ENCODE results near the gene DOP1B. TPM values are rescaled to one million over a fixed set of nuclear protein-coding genes. Genes with fewer than 3 reads are reported as not detected.

DOP1B gene
- total and polyA plus RNA-seq, 10 of the 15 experiments (the other 5 are each of a cell fraction or from before 2014, with no cell fraction given), result 1.2 to 12.2 (median 4.3) TPM

DNA sequence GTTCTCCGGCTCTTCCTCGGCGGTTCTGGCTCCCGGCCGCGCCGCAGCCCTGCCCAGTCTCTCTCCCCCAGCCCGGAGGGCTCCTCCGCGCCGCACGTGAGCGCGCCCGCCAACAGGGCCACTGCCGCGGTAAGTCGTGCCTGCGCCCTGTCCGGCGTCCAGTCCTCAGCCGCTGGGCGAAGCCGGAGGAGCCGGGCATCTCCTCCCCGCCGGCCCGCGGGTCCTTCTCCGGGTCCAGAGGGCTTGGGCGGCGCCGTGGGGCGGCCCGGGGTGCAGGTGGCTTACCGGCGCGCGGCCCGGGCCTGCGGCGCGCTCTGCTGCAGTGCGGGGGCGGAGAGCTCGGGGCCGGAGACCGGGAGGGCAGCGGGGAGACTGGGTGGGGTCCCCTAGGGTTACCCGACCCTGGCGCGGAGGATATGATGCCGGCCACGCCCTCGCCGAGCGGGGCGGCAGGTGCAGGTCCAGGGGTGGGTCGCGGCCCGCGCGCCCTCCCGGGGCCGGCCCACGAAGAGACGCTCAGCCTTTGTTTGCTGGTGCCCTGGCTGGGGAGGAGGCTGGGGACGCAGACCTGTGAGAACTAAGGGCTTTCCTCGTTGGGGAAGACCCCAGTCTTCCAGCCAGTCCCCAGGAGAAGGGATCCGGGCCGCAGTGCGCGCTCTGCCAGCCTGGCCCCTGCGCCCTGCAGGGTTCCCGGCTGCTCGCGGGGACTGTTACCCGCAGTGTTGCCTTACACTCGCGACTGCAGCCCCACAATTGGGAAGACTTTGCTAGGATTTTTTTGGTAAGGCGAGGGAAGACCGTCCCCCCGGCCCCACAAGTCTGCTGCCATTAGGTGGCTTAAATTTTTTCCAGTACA is at the start of gene DOP1B (continued):
- TF ChIP-seq, protein P1, sequence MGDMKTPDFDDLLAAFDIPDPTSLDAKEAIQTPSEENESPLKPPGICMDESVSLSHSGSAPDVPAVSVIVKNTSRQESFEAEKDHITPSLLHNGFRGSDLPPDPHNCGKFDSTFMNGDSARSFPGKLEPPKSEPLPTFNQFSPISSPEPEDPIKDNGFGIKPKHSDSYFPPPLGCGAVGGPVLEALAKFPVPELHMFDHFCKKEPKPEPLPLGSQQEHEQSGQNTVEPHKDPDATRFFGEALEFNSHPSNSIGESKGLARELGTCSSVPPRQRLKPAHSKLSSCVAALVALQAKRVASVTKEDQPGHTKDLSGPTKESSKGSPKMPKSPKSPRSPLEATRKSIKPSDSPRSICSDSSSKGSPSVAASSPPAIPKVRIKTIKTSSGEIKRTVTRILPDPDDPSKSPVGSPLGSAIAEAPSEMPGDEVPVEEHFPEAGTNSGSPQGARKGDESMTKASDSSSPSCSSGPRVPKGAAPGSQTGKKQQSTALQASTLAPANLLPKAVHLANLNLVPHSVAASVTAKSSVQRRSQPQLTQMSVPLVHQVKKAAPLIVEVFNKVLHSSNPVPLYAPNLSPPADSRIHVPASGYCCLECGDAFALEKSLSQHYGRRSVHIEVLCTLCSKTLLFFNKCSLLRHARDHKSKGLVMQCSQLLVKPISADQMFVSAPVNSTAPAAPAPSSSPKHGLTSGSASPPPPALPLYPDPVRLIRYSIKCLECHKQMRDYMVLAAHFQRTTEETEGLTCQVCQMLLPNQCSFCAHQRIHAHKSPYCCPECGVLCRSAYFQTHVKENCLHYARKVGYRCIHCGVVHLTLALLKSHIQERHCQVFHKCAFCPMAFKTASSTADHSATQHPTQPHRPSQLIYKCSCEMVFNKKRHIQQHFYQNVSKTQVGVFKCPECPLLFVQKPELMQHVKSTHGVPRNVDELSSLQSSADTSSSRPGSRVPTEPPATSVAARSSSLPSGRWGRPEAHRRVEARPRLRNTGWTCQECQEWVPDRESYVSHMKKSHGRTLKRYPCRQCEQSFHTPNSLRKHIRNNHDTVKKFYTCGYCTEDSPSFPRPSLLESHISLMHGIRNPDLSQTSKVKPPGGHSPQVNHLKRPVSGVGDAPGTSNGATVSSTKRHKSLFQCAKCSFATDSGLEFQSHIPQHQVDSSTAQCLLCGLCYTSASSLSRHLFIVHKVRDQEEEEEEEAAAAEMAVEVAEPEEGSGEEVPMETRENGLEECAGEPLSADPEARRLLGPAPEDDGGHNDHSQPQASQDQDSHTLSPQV (IDR thresholded peaks at IDR 0.05), result no peak
- TF ChIP-seq, protein P2, sequence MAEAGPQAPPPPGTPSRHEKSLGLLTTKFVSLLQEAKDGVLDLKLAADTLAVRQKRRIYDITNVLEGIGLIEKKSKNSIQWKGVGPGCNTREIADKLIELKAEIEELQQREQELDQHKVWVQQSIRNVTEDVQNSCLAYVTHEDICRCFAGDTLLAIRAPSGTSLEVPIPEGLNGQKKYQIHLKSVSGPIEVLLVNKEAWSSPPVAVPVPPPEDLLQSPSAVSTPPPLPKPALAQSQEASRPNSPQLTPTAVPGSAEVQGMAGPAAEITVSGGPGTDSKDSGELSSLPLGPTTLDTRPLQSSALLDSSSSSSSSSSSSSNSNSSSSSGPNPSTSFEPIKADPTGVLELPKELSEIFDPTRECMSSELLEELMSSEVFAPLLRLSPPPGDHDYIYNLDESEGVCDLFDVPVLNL (IDR thresholded peaks at IDR 0.05; ENCODE audit: low read depth, low read length), result no peak
- no peak for TF ChIP-seq CEBPB (IDR thresholded peaks at IDR 0.05; ENCODE audit: borderline replicate concordance in 1 of 2, low read depth in 2 of 2, low read length in 2 of 2)
- TF ChIP-seq LARP7 (IDR thresholded peaks at IDR 0.05), result peak; percentile 84
- TF ChIP-seq CHD1 (IDR thresholded peaks at IDR 0.05; ENCODE audit: low read depth, low read length), result no peak
- no peak for TF ChIP-seq RFX5 (IDR thresholded peaks at IDR 0.05; ENCODE audit: low read depth, low read length)
- TF ChIP-seq BMI1 (IDR thresholded peaks at IDR 0.05; ENCODE audit: borderline replicate concordance), result no peak
- TF ChIP-seq POLR2AphosphoS5 (IDR thresholded peaks at IDR 0.05; ENCODE audit: low read length), result no peak
- TF ChIP-seq ZNF384 (IDR thresholded peaks at IDR 0.05; ENCODE audit: borderline replicate concordance, low read depth, low read length), result no peak
- TF ChIP-seq SMAD1 (IDR thresholded peaks at IDR 0.05; ENCODE audit: low read depth, partially characterized antibody), result no peak
- TF ChIP-seq, protein P3, sequence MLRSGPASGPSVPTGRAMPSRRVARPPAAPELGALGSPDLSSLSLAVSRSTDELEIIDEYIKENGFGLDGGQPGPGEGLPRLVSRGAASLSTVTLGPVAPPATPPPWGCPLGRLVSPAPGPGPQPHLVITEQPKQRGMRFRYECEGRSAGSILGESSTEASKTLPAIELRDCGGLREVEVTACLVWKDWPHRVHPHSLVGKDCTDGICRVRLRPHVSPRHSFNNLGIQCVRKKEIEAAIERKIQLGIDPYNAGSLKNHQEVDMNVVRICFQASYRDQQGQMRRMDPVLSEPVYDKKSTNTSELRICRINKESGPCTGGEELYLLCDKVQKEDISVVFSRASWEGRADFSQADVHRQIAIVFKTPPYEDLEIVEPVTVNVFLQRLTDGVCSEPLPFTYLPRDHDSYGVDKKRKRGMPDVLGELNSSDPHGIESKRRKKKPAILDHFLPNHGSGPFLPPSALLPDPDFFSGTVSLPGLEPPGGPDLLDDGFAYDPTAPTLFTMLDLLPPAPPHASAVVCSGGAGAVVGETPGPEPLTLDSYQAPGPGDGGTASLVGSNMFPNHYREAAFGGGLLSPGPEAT (IDR thresholded peaks at IDR 0.05; ENCODE audit: low read depth), result no peak
- TF ChIP-seq NRF1 (conservative IDR thresholded peaks at IDR 0.05; ENCODE audit: low read depth, low read length), result no peak
- TF ChIP-seq, protein P4, sequence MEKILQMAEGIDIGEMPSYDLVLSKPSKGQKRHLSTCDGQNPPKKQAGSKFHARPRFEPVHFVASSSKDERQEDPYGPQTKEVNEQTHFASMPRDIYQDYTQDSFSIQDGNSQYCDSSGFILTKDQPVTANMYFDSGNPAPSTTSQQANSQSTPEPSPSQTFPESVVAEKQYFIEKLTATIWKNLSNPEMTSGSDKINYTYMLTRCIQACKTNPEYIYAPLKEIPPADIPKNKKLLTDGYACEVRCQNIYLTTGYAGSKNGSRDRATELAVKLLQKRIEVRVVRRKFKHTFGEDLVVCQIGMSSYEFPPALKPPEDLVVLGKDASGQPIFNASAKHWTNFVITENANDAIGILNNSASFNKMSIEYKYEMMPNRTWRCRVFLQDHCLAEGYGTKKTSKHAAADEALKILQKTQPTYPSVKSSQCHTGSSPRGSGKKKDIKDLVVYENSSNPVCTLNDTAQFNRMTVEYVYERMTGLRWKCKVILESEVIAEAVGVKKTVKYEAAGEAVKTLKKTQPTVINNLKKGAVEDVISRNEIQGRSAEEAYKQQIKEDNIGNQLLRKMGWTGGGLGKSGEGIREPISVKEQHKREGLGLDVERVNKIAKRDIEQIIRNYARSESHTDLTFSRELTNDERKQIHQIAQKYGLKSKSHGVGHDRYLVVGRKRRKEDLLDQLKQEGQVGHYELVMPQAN (conservative IDR thresholded peaks at IDR 0.05), result peak; percentile 80
- no peak for TF ChIP-seq TBL1XR1 (IDR thresholded peaks at IDR 0.05; ENCODE audit: low read depth, low read length)
- TF ChIP-seq EGR1 (IDR thresholded peaks at IDR 0.05; ENCODE audit: borderline replicate concordance in 1 of 2, low read depth in 2 of 2, low read length in 2 of 2), result peak in 1 of 2 experiments; percentile 97; a peak in 2 of 3 replicates
- no peak for TF ChIP-seq NFIC (IDR thresholded peaks at IDR 0.05; ENCODE audit: low read depth, low read length)
- peak; percentile 81 for TF ChIP-seq IKZF1 (conservative IDR thresholded peaks at IDR 0.05)
- TF ChIP-seq, protein P5, sequence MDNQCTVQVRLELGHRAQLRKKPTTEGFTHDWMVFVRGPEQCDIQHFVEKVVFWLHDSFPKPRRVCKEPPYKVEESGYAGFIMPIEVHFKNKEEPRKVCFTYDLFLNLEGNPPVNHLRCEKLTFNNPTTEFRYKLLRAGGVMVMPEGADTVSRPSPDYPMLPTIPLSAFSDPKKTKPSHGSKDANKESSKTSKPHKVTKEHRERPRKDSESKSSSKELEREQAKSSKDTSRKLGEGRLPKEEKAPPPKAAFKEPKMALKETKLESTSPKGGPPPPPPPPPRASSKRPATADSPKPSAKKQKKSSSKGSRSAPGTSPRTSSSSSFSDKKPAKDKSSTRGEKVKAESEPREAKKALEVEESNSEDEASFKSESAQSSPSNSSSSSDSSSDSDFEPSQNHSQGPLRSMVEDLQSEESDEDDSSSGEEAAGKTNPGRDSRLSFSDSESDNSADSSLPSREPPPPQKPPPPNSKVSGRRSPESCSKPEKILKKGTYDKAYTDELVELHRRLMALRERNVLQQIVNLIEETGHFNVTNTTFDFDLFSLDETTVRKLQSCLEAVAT (IDR thresholded peaks at IDR 0.05), result no peak
- TF ChIP-seq ZNF207 (IDR thresholded peaks at IDR 0.05; ENCODE audit: borderline replicate concordance), result peak; percentile 80; the same call in 1 of the 2 replicates
